Testis (tissue), 3 donors: ENCODE measurements around the gene LAPTM4A. TPM values are rescaled to one million over a fixed set of nuclear protein-coding genes. Genes with fewer than 3 reads are reported as not detected.

Experiments
- DNase-seq: peaks from one replicate; pipeline ENCODE4 v3.0.0-alpha.2; 2019
- H3K27ac ChIP-seq, 2 donors: fragments of 200-600 bp; sonication (generic); one replicate each; pipeline ENCODE4 v1.5.1; 2019
- H3K27me3 ChIP-seq: fragments of 200-600 bp; sonication (generic); one replicate; pipeline ENCODE4 v1.5.1; 2019
- H3K36me3 ChIP-seq: fragments of 200-600 bp; sonication (generic); one replicate; pipeline ENCODE4 v1.5.1; 2017; ENCODE audit warnings: low read depth; ENCODE audit errors: missing control alignments
- H3K4me1 ChIP-seq: fragments of 200-600 bp; sonication (generic); one replicate; pipeline ENCODE4 v1.5.1; 2019
- H3K4me3 ChIP-seq, 2 donors: fragments of 200-600 bp; sonication (generic); one replicate each; pipeline ENCODE4 v1.5.1; 2017 to 2019
- H3K9me3 ChIP-seq: fragments of 200-600 bp; sonication (generic); one replicate; pipeline ENCODE4 v1.5.1; 2017
- CTCF ChIP-seq, 3 experiments: fragments of 450-650 bp in 2 of 3; fragments of 200-600 bp in 1 of 3; sonication (generic) in 1 of 3; IDR thresholded peaks; one replicate each; pipeline ENCODE4 v1.5.1; 2016 to 2019; ENCODE audit warnings: antibody characterized with exemption in 3 of 3, mild to moderate bottlenecking in 2 of 3, moderate library complexity in 1 of 3
- POLR2A ChIP-seq: fragments of 450-650 bp; IDR thresholded peaks from one replicate; pipeline ENCODE4 v1.6.1; 2017; ENCODE audit warnings: antibody characterized with exemption, mild to moderate bottlenecking, moderate library complexity
- WGBS, 2 donors: methylation state at CpG; one replicate each; pipeline ENCODE4 v1.1.5; 2018; 5-methylcytosine and 5-hydroxymethylcytosine counted together
- intact Hi-C: fragments of 100-400 bp; cut with DNase I; formaldehyde crosslinking; loops from one replicate; pipeline ENCODE4 v1.15.1; 2023; ENCODE audit warnings: low total_unique reads
- polyA plus RNA-seq: library from polyadenylated mRNA; stranded (reverse); fragments of 350-450 nt; fragmentation: Illumina TruSeq; extraction: RNeasy Lipid Tissue Mini Kit (QIAGEN cat#74804); gene quantifications from one replicate; pipeline ENCODE4 v1.2.3, GENCODE V29; 2014; ENCODE audit warnings: low read depth, low replicate concordance; ENCODE audit not compliant: insufficient read depth
- total RNA-seq, 2 donors: library from RNA; depleted of rRNA; stranded (reverse); fragments of >200 nt; gene quantifications; one replicate each; pipeline ENCODE4 v1.2.3, GENCODE V29; 2016

LAPTM4A gene
- total and polyA plus RNA-seq, 3 donors from 2014 or later: 331 to 712 (median 431) TPM

- DNase-seq: no peak
- intact Hi-C loops: no loop called here
- Histone ChIP-seq H3K36me3 (no peaks in the 10 kb centered on the region), H3K27ac (no peak overlapping the region), H3K4me3 (no peak overlapping the region), H3K9me3 (no peaks in the 10 kb centered on the region), H3K4me1 (no peaks in the 10 kb centered on the region), H3K27me3 (no peaks in the 10 kb centered on the region)
- TF ChIP-seq POLR2A (no peak), CTCF (IDR thresholded peaks at IDR 0.05) (no peak)
Observed at GRCh38 chr2:20064841-20065240, 13.4 kb upstream of the LAPTM4A start.

GRCh38 chr2:20064421-20064820, 13.0 kb upstream of the LAPTM4A start:
- no peaks in the 10 kb centered on the region for H3K36me3 ChIP-seq
- no peak overlapping the region for H3K27ac ChIP-seq
- TF ChIP-seq POLR2A (no peak), CTCF (IDR thresholded peaks at IDR 0.05) (no peak)
- no peak for DNase-seq
- H3K4me1 ChIP-seq: no peaks in the 10 kb centered on the region
- 95 to 100% methylated on average over 3 of the region's 3 CpGs for WGBS, 2 donors
- no peaks in the 10 kb centered on the region for H3K9me3 ChIP-seq
- intact Hi-C loops: no loop called here
- H3K4me3 ChIP-seq: no peak overlapping the region
- H3K27me3 ChIP-seq: no peaks in the 10 kb centered on the region

- no peak overlapping the region for H3K27ac ChIP-seq
- TF ChIP-seq POLR2A: no peak
- TF ChIP-seq CTCF (IDR thresholded peaks at IDR 0.05): no peak
- no peaks in the 10 kb centered on the region for H3K36me3 ChIP-seq
- H3K27me3 ChIP-seq: no peaks in the 10 kb centered on the region
- H3K4me1 ChIP-seq: no peaks in the 10 kb centered on the region
- WGBS, 2 donors: 73 to 80% methylated on average over 11 of the region's 11 CpGs
- intact Hi-C loops: no loop called here
- H3K9me3 ChIP-seq: no peaks in the 10 kb centered on the region
- DNase-seq: no peak
- no peak overlapping the region for H3K4me3 ChIP-seq
Observed at GRCh38 chr2:20062615-20063545, 11.5 kb upstream of the LAPTM4A start.

DNA sequence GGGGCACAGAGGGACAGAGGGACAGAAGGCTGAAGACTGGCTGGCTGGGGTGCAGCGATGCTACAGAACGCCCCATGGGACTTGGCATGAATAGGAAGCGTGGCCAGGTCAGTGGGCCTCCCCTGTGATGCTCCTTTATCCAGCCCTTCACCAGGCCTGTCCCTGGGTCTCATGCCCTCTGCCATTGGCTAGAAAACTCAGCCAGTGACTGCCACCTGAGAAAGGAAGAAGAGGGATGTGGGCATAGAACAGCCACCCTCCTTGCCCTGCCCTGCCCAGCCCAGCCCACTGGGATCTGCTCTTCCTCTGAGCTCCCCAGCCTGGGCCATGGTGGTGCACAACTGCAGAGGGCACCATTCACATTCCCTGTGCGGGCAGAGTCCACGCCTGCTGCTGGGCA, 10.5 kb upstream of the LAPTM4A start:
- 87 to 96% methylated on average over 5 of the region's 5 CpGs for WGBS, 2 donors
- Histone ChIP-seq H3K36me3 (no peaks in the 10 kb centered on the region), H3K4me3 (no peak overlapping the region), H3K9me3 (no peaks in the 10 kb centered on the region), H3K4me1 (no peaks in the 10 kb centered on the region), H3K27ac (no peak overlapping the region), H3K27me3 (no peaks in the 10 kb centered on the region)
- DNase-seq: no peak
- intact Hi-C loops: no loop called here
- TF ChIP-seq POLR2A (no peak), CTCF (IDR thresholded peaks at IDR 0.05) (no peak)

DNA sequence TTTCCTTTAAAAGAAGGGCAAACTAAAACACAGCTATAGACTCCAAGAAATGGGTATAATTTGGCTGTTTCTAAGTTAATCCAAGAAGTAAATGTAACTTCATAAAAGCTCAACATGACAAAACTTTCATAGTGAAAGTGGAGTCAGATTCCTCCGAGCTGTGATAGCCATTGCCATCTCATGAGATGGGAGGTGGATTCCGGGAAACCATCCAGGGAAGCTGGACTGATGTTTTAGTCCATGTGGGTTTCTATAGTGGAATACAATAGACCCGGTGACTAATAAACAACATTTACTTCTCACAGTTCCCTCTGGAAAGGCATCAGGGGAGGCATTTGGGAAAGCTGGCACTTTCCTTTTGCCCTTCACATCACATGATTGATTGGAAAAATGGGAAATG, 10.0 kb upstream of the LAPTM4A start:
- TF ChIP-seq POLR2A (no peak), CTCF (IDR thresholded peaks at IDR 0.05) (no peak)
- WGBS, 2 donors: 85 to 86% methylated on average over 3 of the region's 3 CpGs
- H3K4me3 ChIP-seq: no peak overlapping the region
- no peak overlapping the region for H3K27ac ChIP-seq
- H3K27me3 ChIP-seq: no peaks in the 10 kb centered on the region
- intact Hi-C loops: no loop called here
- H3K4me1 ChIP-seq: no peaks in the 10 kb centered on the region
- no peaks in the 10 kb centered on the region for H3K9me3 ChIP-seq
- no peak for DNase-seq
- H3K36me3 ChIP-seq: no peaks in the 10 kb centered on the region
